HG03342 (cell line): ENCODE data around the gene SLCO2A1.
A peak's percentile ranks its signal among the peaks of the same experiment; 100 is the strongest.

Source experiments
- ATAC-seq: cut with Tn5 transposase; IDR thresholded peaks from one replicate; pipeline ENCODE4 v1.9.1; 2021; ENCODE audit warnings: mild to moderate bottlenecking, moderate library complexity; ENCODE audit not compliant: unreplicated experiment

Gene SLCO2A1

DNA sequence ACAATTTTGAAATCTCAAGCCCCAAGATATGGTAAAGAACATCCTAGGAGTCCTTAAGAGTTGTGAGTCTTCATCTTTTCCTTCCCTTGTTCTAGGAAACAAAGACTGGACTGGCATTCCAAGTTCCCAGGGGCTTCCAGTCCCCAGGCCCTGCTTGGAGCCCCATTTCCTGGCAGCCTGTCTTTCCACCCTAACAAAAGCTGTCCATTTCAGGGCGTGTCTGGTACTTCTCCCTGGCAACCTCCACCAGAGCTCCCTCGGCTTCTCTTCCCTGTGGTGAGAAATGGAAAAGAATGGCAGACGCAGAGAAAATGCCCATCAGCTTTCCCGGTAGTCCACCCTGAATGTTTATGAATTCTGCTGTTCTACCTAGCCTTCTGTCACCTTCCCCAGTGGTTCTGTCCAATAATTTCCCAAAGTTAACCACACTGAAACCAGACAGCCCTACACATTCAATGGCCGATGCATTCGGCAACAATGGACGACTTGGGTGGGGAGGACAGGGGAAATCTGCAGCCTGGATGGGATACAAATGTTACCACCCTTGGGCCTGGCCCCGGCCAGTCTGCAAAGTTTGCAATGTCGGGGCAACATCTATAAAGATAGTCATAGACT lies 140.9 kb downstream of the SLCO2A1 start:
- no peak for ATAC-seq

DNA sequence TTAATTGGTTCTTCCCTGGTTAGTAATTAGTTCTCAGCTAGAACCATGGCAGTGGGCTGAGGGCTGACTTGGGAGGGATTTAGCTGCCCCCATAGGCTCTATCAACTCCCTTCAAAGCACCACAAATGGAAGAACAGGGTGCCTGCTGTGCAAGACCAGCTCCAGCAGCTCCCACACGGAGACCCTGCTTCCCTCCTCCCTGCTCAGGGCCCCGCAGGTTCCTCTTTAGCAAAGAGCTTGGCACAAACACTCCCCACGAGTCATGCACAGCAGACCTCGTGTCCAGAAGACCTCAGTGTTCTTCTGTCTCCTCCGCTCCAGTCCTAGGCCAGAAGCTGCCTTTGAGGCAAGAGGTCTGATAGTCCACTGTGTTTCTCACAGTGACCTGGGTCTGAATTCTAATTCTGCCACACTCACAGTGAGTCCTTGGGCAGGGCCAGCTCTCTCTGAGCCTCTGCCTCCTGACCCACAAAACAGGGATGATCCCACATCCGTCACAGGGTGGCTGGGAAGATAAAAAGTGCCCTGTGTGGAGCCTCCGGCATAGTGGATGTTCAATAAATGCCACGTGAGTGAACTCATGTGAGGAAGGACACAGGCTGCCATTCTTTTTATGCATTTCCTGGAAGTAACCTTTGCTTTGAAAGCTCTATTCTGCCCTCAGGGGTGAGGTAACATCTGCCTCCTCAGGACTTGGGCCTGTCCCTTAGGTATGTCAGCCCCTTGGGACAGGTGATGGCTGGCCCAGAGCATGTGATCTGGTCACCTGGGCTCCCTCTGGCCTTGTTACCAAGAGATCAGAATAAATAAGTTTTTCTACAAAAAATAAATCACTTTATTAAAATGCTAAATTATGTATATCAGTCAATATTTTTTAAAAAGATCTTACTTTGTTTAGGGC lies 141.7 kb downstream of the SLCO2A1 start:
- no peak for ATAC-seq

DNA sequence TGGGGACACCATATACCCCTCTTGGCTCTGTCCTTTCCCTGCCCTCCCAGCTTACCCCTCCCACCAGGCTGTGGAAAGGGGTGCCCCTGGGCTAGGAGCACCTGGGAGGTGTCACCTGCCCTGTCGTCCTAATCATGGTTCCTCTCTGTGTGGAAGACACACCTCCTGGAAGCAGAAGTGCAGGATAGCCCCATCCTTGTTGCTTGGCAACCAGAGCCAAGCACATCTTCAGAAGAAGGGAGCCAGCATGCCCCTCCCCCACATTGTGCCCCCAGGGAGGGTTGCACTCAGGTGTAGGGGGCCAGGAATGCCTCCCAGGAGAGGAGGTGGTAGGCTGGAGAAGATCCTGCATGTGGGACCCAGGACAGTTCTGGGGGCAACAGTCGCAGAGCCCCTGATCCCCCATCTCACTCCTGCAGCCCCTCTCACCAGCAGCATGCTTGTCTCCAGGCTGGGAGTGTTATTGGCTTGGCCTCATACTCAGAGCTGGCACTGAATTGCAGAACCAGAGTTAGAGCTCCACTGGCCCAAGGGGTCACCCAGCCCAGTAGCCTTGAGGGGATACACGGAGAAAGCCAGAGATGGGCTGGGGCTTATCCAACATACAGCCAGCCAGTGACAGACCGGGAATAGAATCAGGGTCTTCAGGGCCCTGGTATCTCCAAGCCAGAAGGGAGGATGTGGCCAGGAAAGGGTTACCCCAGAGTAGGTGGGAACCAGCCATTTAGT lies 142.5 kb downstream of the SLCO2A1 start:
- ATAC-seq = no peak

DNA sequence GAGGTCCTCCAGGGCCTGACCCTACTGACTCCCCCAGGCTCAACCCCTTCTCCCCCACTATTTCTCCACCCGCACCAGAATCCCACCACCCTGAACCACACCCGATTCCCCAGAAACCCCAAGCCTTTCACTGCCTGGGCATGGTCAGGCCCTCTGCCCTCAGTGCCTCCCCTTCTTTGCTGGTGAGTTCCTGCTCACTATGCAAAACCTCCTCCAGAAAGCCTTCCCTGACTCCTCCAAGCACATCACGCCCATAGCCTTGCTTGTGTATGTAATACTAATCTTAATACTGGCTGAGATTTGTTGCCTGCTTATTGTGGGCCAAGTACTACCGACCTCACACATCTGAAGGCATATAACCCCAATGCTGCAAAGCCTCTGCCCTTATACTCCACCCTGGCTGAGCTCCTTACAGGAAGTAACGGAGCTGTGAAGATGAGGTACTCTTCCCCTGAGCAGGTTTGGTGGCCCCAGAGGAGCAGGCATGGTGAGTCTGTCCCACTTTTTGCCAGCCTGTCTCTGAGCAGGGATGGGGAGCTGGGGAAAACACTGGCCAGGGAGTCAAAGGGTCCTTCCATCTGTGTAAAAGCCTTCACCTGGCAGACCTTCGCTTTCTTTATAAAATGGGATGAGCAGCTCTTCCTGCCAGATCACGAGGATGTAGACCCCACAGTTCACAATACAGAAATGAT lies 143.5 kb downstream of the SLCO2A1 start:
- ATAC-seq = no peak

DNA sequence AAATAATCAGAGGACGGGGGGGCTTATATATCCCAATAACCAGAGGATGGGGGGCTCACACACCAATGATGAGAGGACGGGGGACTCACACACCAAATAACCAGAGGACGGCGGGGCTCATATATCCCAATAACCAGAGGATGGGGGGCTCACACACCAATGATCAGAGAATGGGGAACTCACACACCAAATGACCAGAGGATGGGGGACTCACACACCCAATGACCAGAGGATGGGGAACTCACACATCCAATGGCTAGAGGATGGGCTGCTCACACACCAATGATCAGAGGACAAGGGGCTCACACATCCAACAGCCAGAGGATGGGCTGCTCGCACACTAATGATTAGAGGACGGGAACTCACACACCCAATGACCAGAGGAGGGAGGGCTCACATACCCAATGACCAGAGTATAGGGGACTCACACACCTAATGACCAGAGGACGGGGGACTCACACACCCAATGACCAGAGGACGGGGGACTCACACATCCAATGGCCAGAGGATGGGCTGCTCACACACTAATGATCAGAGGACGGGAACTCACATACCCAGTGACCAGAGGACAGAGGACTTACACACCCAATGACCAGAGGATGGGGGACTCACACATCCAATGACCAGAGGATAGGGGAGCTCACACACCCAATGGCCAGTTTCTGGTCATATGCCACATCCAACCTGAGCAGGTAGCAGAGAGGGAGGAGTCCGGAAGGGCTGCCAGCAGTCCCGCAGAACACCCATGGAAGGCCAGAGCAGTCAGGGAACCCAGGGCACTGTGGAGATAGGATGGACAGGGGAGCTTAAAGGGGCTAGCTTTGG lies 144.6 kb downstream of the SLCO2A1 start:
- no peak for ATAC-seq

DNA sequence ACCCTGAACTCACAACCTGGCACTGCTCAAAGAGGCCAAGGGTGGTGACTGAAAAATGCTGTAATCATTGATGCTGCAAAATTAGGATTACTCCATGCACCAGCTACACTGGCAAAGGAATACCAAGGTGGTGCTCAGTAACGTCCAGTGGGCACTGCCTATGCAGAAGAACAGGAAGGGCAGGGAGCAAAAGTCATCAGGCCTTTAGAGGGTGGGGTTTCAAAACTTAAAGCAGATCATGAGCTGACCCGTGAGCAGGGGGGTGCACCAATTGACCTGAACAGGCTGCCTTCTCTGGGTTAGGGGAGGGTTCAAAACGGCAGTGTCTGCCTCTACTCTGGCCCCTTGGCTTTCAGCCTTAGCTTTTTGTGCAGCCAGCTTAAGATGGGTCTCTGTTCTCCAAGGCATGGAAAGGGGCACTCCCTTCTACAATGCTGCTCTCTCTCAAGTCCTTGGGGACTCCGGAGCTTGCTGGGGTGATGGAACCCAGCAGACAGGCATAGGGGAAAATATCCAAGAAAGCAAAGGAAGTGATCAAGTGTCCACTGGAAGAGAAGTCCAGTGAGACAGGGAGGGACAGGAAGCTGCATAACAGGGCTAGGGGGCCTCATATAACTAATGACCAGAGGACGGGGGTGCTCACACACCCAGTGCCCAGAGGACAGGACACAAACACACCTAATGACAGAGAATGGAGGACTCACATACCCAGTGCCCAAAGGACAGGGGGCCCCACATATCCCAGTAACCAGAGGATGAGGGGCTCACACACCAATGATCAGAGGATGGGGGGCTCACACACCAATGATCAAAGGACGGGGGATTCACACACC lies 145.5 kb downstream of the SLCO2A1 start:
- ATAC-seq = no peak

DNA sequence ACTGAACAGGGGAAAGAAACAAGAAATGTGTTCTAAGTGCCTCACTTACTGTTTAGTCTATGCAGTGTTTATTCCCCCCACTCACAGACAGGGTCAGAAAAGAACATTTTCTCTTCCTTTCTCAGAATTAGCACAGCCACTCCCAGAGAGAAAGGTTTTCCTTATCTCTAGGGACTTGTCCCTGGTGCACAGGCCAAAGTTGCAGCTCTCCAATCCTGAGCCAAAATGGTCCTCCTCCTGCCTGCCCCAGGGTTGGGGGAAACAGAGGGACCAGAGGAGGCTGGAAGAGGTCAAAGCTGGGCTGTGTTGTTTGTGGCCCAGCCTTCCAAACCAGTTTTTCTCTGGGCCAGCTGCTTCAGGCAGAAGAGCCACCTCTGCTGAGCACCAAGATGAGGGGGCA lies 146.1 kb downstream of the SLCO2A1 start:
- no peak for ATAC-seq

DNA sequence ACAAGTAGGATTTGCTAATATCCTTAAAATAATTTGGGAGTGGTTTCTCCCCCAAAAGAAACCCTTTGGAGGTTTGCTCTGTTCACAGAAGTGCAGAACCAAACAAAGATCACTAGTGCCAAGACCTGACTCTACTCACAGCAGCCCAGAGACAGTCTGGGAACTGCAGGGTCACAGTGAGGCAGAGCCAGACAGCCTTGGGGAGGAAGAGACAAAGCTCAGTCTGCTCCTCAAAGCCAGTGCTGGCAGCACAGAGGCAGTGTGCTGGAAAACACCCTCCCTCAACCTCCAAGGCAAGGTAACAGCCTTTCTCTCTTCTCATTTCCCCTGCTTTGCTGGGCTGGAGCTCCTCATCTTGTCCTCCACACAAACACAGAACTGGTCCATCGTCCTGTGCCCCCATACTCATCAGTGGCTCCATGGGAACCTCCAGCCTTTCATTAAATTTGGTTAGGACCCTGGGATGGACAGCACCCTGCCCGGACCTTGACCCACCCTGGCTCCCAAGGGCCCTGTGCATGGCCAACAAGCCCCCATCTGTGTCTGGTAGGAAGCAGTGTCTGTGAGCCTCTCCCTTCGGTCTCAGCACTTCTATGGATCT lies 146.6 kb downstream of the SLCO2A1 start:
- ATAC-seq = no peak

DNA sequence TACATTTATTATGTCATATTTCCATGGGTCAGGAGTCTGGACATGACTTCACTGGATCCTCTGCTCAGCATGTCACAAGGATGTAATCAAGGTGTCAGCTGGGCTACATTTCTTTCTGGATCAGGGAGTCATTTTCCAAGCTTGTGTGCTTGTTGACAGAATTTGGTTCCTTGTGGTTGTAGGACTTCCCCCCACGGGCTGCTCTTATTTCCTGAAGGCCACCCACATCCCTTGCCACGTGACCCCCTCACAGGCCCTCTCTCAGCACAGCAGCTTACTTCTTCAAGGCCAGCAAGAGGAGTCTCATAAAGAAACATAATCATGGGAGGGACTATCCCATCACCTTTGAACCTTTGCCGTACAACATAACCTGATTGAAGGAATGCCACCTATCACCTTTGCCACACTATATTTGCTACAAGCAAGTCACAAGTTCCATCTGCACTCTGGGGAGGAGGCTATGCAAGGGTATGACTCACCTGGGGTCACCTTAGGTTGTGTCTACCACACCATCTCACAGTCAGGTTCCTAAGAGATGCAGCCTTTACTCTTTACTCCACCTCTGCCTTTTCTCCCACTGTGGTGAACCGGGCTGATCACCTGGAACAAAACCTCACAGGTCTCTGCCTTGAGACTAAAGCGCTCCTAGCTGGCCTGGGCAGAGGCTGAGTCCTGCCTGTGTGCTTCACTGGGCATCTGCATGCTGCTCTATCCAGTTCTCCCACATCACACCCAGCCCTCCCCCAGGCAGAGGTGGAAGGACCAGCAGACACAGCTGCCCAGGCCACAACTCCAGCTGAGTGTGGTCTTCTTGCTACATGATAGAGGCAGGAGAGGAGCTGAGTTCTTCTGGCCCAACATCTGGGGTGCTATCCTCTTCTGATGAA lies 147.5 kb downstream of the SLCO2A1 start:
- no peak for ATAC-seq

DNA sequence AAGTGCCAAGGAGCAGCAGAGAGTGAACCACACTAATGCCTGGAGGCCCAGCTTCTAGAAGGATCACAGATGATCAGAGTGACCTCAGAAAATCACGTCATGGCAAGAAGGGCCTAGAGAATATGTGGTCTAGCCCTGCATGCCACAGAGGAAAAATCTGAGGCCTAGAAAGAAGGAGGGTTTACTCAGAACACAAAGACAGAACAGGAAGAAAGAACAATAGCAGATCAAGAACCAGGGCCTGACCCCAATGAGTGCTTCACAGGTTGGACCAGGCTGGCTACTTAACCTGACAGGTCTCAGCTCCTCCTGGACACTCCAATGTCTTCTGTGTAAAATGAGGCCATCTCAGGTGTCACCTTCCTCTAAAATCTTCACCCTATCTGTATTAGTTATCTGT lies 148.2 kb downstream of the SLCO2A1 start:
- no peak for ATAC-seq

DNA sequence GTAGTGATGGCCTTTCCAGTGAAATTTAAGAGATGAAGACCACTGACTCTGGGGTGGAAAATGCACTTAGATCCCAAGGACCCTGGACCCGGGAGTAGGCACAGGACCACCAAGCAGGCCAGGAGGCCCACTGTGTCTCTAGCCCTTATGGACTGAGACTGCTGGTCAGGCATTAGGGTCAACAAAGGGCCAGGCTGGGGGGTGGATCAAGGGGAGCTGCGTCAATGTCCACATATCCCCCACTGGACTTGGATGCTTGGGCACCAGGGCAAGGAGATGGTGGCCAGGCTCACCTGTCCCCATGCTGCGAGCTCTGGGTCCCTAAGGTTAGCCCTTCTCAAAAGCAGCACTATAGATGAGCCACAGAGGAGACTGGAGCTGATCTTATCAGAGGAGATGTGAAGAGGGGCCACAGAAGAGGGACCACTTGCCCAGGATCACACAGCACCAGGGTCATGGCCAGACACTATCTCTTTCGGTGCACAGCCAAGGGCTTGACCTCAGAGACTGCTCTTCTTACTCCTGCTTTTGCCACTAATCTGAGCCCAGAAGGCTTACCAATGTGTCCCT lies 148.8 kb downstream of the SLCO2A1 start:
- ATAC-seq = no peak

DNA sequence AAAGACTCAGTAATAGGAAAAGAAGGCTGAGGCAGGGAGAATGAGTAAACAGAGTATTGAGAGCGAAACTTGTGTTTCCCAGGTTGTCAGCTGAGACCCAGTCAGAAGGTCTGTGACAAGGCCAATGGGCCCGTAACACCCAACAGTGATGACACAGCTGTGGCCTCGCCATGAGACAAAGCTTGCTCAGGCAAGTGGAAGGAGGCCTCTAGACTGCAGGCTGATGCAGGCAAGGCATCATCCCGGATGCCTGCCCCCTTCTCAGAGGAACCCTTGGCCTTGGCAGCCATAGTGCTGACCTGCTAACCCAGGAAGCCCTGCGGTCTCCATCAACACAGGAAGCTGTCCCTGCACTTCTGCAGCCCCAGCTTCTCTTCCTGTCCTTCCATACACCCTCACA lies 149.4 kb downstream of the SLCO2A1 start:
- peak; percentile 47 for ATAC-seq

DNA sequence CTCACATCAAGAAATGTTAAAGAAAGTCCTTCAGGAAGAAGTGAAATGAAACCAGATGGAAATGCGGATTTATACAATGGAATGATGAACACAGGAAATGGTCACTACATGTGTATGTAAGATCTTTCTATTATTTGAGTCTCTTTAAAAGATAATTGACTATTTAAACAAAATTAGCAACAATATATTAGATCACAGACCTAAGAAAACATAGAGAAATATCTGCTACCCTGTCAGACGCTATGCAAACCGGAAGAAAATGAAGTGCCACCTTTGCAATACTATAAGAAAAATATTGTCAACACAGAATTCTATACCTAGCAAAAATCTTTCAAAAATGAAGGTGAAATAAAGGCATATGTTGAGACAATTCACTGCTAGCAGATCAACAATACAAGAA lies 151.2 kb downstream of the SLCO2A1 start:
- ATAC-seq = no peak
